ENCODE measurements around the gene BORCS5.

DNA sequence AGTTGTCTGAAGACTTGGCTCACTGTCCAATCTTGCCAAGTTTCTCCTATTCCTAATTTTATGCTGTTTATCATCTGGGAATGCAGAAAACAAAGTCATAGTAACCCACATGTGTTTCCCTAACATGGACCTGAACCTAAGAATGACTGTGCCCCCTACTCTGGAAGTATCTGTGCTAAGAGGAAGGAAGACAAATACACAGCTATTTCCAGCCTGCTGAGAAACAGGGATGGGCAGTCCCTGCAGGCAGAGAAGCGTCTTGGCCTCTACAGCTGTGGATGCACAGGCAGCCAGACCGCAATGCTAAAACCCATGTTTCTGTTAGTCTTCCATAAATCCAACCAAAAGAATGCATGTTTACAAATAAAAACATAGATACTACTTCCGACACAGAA lies 149.6 kb downstream of the BORCS5 start:
- TF ChIP-seq, protein P1, sequence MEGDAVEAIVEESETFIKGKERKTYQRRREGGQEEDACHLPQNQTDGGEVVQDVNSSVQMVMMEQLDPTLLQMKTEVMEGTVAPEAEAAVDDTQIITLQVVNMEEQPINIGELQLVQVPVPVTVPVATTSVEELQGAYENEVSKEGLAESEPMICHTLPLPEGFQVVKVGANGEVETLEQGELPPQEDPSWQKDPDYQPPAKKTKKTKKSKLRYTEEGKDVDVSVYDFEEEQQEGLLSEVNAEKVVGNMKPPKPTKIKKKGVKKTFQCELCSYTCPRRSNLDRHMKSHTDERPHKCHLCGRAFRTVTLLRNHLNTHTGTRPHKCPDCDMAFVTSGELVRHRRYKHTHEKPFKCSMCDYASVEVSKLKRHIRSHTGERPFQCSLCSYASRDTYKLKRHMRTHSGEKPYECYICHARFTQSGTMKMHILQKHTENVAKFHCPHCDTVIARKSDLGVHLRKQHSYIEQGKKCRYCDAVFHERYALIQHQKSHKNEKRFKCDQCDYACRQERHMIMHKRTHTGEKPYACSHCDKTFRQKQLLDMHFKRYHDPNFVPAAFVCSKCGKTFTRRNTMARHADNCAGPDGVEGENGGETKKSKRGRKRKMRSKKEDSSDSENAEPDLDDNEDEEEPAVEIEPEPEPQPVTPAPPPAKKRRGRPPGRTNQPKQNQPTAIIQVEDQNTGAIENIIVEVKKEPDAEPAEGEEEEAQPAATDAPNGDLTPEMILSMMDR (IDR thresholded peaks at IDR 0.05; ENCODE audit: low read length) = no peak
- TF ChIP-seq EZH2 (IDR thresholded peaks at IDR 0.05; ENCODE audit: borderline replicate concordance, low read length) = no peak

Measured in OCI-LY1 (cell line).